Keratinocyte (primary cell): Measurements from ENCODE around the gene TUT4. TPM values are rescaled to one million over a fixed set of nuclear protein-coding genes. Genes with fewer than 3 reads are reported as not detected.

Source experiments
- DNase-seq: peaks from one replicate; pipeline ENCODE4 v3.0.0-alpha.2; 2011; ENCODE audit warnings: low read depth, missing footprints, low spot score
- FAIRE-seq: peaks from 2 replicates; lab custom pipeline; 2011; peaks lifted over from hg19 to GRCh38; lab: Jason Lieb, UNC
- H2AFZ ChIP-seq: 2 replicates; pipeline ENCODE4 v1.6.0; 2012; ENCODE audit warnings: low read length, control low read depth, inconsistent platforms; ENCODE audit not compliant: control insufficient read depth
- H3K27ac ChIP-seq: 2 replicates; pipeline ENCODE4 v1.5.1; 2011; ENCODE audit warnings: low read length; ENCODE audit not compliant: control insufficient read depth, insufficient read depth
- H3K27me3 ChIP-seq: 3 replicates; pipeline ENCODE4 v1.6.0; 2011; ENCODE audit warnings: low read length; ENCODE audit not compliant: control insufficient read depth, insufficient read depth; ENCODE audit errors: extremely low read depth
- H3K36me3 ChIP-seq, 2 experiments: 2 replicates in 1 of 2; 3 replicates in 1 of 2; pipeline ENCODE4 v1.5.1; 2011; ENCODE audit warnings: low read length in 2 of 2, mild to moderate bottlenecking in 1 of 2; ENCODE audit not compliant: control insufficient read depth in 2 of 2, insufficient read depth in 2 of 2; ENCODE audit errors: extremely low read depth in 1 of 2
- H3K4me1 ChIP-seq: 3 replicates; pipeline ENCODE4 v1.5.1; 2011; ENCODE audit warnings: low read length; ENCODE audit not compliant: control insufficient read depth, insufficient read depth; ENCODE audit errors: extremely low read depth
- H3K4me2 ChIP-seq: 3 replicates; pipeline ENCODE4 v1.6.0; 2011; ENCODE audit warnings: low read depth, low read length; ENCODE audit not compliant: control insufficient read depth, insufficient read depth; ENCODE audit errors: extremely low read depth
- H3K4me3 ChIP-seq, 3 experiments: fragments of 200-600 bp in 1 of 3; sonication (generic) in 1 of 3; 2 replicates in 2 of 3; 3 replicates in 1 of 3; pipeline ENCODE4 v1.5.1; 2011 to 2016; ENCODE audit warnings: low read length in 3 of 3, mild to moderate bottlenecking in 3 of 3, control low read depth in 2 of 3, inconsistent platforms in 1 of 3, low read depth in 1 of 3, mixed read lengths in 1 of 3, mixed run types in 1 of 3, moderate library complexity in 1 of 3; ENCODE audit not compliant: control insufficient read depth in 2 of 3, insufficient read depth in 2 of 3; ENCODE audit errors: extremely low read depth in 1 of 3
- H3K79me2 ChIP-seq: 2 replicates; pipeline ENCODE4 v1.6.0; 2012; ENCODE audit warnings: low read length; ENCODE audit not compliant: control insufficient read depth, insufficient read depth
- H3K9ac ChIP-seq: 3 replicates; pipeline ENCODE4 v1.6.0; 2011; ENCODE audit warnings: low read length; ENCODE audit not compliant: control insufficient read depth, insufficient read depth; ENCODE audit errors: extremely low read depth
- H3K9me1 ChIP-seq: 3 replicates; pipeline ENCODE4 v1.6.0; 2011; ENCODE audit warnings: low read length; ENCODE audit not compliant: control insufficient read depth, insufficient read depth; ENCODE audit errors: extremely low read depth
- H3K9me3 ChIP-seq: 2 replicates; pipeline ENCODE4 v1.5.1; 2012; ENCODE audit warnings: low read depth, low read length; ENCODE audit not compliant: control insufficient read depth
- H4K20me1 ChIP-seq: 3 replicates; pipeline ENCODE4 v1.6.0; 2011; ENCODE audit warnings: low read length; ENCODE audit not compliant: control insufficient read depth, insufficient read depth; ENCODE audit errors: extremely low read depth
- CTCF ChIP-seq, 3 experiments: IDR thresholded peaks in 1 of 3; conservative IDR thresholded peaks in 1 of 3; optimal IDR thresholded peaks in 1 of 3; 2 replicates in 2 of 3; 3 replicates in 1 of 3; pipeline versions ENCODE3 to v1.5.1; 2011; ENCODE audit warnings: low read length in 3 of 3, mild to moderate bottlenecking in 3 of 3, moderate library complexity in 2 of 3, control low read depth in 1 of 3, inconsistent platforms in 1 of 3; ENCODE audit not compliant: insufficient read depth in 2 of 3; ENCODE audit errors: extremely low read depth in 1 of 3
- EZH2 ChIP-seq: IDR thresholded peaks from one replicate; pipeline ENCODE4 v1.6.1; 2012; ENCODE audit warnings: inconsistent platforms, mild to moderate bottlenecking, low read length, moderate library complexity
- dilution Hi-C: fragments of 300-500 bp; cut with MboI; formaldehyde crosslinking; loops from one replicate; pipeline ENCODE4 v1.7.0; 2020; ENCODE audit warnings: low sequenced_read_pairs; ENCODE audit not compliant: extremely low pct_ligation_motif_present
- polyA plus RNA-seq, 5 experiments: library from polyadenylated mRNA; depleted of rRNA in 3 of 5; stranded (reverse) in 3 of 5; stranded (forward) in 1 of 5; unstranded in 1 of 5; fragments of >200 nt; gene quantifications; 1 replicate in 1 of 5; 2 replicates in 3 of 5; 3 replicates in 1 of 5; pipeline versions ENCODE4 v1.2.1 to v1.2.3, GENCODE V29; 2011 to 2012; ENCODE audit warnings: missing spikeins in 2 of 5, low read depth in 1 of 5, low replicate concordance in 1 of 5

TUT4 gene
- polyA plus RNA-seq, 1 donor (not counting 4 experiments of a cell fraction or from before 2014, with no cell fraction given), result 27.5 TPM

GRCh38 chr1:52554756-52555155 lies 1.9 kb upstream of the TUT4 start:
- Histone ChIP-seq H3K9me1 (no peaks in the 10 kb centered on the region), H3K36me3 (no peaks in the 10 kb centered on the region), H3K9ac (no peak overlapping the region), H3K27ac (no peak overlapping the region), H3K4me2 (no peak overlapping the region), H3K4me3 (no peak overlapping the region), H2AFZ (no peak overlapping the region), H3K79me2 (peaks cover 12% of the 10 kb centered on the region), H3K4me1 (peaks cover 30% of the 10 kb centered on the region), H3K9me3 (no peaks in the 10 kb centered on the region), H4K20me1 (no peaks in the 10 kb centered on the region), H3K27me3 (no peaks in the 10 kb centered on the region)
- dilution Hi-C loops, result no loop called here
- TF ChIP-seq EZH2 (no peak), CTCF (optimal IDR thresholded peaks at IDR 0.05 in 1 of 3, IDR thresholded peaks at IDR 0.05 in 1 of 3, conservative IDR thresholded peaks at IDR 0.05 in 1 of 3; ENCODE audit: extremely low read depth in 1 of 3, insufficient read depth in 2 of 3, low read length in 3 of 3) (no peak)
- DNase-seq (no peak), FAIRE-seq (peak; percentile 53)

GRCh38 chr1:52554267-52554640 lies 1.4 kb upstream of the TUT4 start:
- H3K27ac ChIP-seq, result no peak overlapping the region
- no peak overlapping the region for H2AFZ ChIP-seq
- no peaks in the 10 kb centered on the region for H3K9me3 ChIP-seq
- no peaks in the 10 kb centered on the region for H3K36me3 ChIP-seq
- peaks cover 16% of the 10 kb centered on the region for H3K79me2 ChIP-seq
- no peaks in the 10 kb centered on the region for H4K20me1 ChIP-seq
- peak overlapping the region in 1 of 3 experiments; percentile 62 for H3K4me3 ChIP-seq
- no peaks in the 10 kb centered on the region for H3K27me3 ChIP-seq
- no peak overlapping the region for H3K9ac ChIP-seq
- no peak for FAIRE-seq
- H3K9me1 ChIP-seq, result no peaks in the 10 kb centered on the region
- no peak for TF ChIP-seq EZH2
- TF ChIP-seq CTCF (optimal IDR thresholded peaks at IDR 0.05 in 1 of 3, IDR thresholded peaks at IDR 0.05 in 1 of 3, conservative IDR thresholded peaks at IDR 0.05 in 1 of 3; ENCODE audit: extremely low read depth in 1 of 3, insufficient read depth in 2 of 3, low read length in 3 of 3), result no peak
- H3K4me1 ChIP-seq, result peaks cover 31% of the 10 kb centered on the region
- H3K4me2 ChIP-seq, result peak overlapping the region; percentile 6
- no peak for DNase-seq
- dilution Hi-C loops, result no loop called here
